Measurements from ENCODE around the gene KLHDC4. TPM values are rescaled to one million over a fixed set of nuclear protein-coding genes. Genes with fewer than 3 reads are reported as not detected.

The KLHDC4 gene
- total and polyA plus RNA-seq, 10 of the 15 experiments (the other 5 are each of a cell fraction or from before 2014, with no cell fraction given), result 0.80 to 62.1 (median 32.8) TPM

- TF ChIP-seq, protein P1, sequence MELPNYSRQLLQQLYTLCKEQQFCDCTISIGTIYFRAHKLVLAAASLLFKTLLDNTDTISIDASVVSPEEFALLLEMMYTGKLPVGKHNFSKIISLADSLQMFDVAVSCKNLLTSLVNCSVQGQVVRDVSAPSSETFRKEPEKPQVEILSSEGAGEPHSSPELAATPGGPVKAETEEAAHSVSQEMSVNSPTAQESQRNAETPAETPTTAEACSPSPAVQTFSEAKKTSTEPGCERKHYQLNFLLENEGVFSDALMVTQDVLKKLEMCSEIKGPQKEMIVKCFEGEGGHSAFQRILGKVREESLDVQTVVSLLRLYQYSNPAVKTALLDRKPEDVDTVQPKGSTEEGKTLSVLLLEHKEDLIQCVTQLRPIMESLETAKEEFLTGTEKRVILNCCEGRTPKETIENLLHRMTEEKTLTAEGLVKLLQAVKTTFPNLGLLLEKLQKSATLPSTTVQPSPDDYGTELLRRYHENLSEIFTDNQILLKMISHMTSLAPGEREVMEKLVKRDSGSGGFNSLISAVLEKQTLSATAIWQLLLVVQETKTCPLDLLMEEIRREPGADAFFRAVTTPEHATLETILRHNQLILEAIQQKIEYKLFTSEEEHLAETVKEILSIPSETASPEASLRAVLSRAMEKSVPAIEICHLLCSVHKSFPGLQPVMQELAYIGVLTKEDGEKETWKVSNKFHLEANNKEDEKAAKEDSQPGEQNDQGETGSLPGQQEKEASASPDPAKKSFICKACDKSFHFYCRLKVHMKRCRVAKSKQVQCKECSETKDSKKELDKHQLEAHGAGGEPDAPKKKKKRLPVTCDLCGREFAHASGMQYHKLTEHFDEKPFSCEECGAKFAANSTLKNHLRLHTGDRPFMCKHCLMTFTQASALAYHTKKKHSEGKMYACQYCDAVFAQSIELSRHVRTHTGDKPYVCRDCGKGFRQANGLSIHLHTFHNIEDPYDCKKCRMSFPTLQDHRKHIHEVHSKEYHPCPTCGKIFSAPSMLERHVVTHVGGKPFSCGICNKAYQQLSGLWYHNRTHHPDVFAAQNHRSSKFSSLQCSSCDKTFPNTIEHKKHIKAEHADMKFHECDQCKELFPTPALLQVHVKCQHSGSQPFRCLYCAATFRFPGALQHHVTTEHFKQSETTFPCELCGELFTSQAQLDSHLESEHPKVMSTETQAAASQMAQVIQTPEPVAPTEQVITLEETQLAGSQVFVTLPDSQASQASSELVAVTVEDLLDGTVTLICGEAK (IDR thresholded peaks at IDR 0.05; ENCODE audit: borderline replicate concordance), result no peak
- TF ChIP-seq PKNOX1 (IDR thresholded peaks at IDR 0.05) (no peak), RFX5 (IDR thresholded peaks at IDR 0.05; ENCODE audit: low read depth, low read length) (no peak)
- TF ChIP-seq, protein P2, sequence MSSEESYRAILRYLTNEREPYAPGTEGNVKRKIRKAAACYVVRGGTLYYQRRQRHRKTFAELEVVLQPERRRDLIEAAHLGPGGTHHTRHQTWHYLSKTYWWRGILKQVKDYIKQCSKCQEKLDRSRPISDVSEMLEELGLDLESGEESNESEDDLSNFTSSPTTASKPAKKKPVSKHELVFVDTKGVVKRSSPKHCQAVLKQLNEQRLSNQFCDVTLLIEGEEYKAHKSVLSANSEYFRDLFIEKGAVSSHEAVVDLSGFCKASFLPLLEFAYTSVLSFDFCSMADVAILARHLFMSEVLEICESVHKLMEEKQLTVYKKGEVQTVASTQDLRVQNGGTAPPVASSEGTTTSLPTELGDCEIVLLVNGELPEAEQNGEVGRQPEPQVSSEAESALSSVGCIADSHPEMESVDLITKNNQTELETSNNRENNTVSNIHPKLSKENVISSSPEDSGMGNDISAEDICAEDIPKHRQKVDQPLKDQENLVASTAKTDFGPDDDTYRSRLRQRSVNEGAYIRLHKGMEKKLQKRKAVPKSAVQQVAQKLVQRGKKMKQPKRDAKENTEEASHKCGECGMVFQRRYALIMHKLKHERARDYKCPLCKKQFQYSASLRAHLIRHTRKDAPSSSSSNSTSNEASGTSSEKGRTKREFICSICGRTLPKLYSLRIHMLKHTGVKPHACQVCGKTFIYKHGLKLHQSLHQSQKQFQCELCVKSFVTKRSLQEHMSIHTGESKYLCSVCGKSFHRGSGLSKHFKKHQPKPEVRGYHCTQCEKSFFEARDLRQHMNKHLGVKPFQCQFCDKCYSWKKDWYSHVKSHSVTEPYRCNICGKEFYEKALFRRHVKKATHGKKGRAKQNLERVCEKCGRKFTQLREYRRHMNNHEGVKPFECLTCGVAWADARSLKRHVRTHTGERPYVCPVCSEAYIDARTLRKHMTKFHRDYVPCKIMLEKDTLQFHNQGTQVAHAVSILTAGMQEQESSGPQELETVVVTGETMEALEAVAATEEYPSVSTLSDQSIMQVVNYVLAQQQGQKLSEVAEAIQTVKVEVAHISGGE (CRISPR knock-in tag; IDR thresholded peaks at IDR 0.05), result no peak
These were observed 56.7 kb downstream of the KLHDC4 start (continued) for GRCh38 chr16:87708881-87709638.

Measured in GM12878 (cell line).